Epithelial cell of esophagus (primary cell): ENCODE results near the gene SEC24B.

Experiments used
- DNase-seq: peaks from one replicate; pipeline ENCODE4 v3.0.0; 2010; ENCODE audit warnings: low read depth
- H3K4me3 ChIP-seq: 2 replicates; pipeline ENCODE4 v1.5.1; 2011; ENCODE audit warnings: mild to moderate bottlenecking, low read length, control low read depth
- TF ChIP-seq, protein P1 (sequence below): IDR thresholded peaks from 2 replicates; pipeline ENCODE4 v1.5.1; 2011; ENCODE audit warnings: low read depth, mild to moderate bottlenecking, low read length, control low read depth, inconsistent platforms; ENCODE audit not compliant: insufficient read depth; ENCODE audit errors: missing control alignments

SEC24B gene

DNA sequence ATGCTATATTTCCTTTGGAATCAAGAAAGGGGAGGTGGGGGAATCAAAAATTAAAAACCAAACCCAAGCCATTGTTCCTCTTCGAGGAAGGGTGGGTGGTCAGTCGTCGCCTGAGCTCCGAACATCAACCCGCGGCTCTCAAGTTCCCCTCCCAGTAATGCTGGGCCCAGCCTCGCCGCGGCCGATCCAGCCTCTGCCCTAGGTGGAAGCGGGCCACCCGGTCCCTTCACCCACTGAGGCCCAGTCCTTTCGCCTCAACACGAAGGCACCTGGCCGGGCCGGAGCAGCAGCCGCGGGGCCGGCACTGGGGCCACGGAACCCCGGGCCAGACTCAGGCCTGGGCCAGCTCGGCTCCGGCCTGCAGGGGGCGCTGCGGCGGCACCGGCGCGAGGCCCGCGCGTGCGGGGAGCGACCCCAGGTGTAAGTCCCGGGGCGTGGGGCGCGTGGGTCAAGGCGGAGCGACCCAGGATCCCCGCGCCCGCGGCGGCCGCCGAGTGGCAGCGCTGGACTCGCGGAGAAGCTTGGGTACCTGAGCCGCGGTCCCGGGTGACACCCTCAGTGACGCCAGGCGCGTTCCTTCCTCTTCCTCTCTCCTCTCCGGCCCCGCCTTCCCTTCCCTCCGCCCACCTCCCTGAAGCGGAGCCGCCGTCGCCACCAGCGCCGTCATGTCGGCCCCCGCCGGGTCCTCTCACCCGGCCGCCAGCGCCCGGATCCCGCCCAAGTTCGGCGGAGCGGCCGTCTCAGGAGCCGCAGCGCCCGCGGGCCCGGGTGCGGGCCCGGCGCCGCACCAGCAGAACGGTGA, at the start of gene SEC24B:
TSS of gene SEC24B (plus strand) at position 611 of the 802 bp plus-strand sequence. CDS start at position 666, 55 bp downstream.
- H3K4me3 ChIP-seq: peak within 1 kb of the TSS; percentile 82
- DNase-seq: peak; percentile 88
- TF ChIP-seq, protein P1, sequence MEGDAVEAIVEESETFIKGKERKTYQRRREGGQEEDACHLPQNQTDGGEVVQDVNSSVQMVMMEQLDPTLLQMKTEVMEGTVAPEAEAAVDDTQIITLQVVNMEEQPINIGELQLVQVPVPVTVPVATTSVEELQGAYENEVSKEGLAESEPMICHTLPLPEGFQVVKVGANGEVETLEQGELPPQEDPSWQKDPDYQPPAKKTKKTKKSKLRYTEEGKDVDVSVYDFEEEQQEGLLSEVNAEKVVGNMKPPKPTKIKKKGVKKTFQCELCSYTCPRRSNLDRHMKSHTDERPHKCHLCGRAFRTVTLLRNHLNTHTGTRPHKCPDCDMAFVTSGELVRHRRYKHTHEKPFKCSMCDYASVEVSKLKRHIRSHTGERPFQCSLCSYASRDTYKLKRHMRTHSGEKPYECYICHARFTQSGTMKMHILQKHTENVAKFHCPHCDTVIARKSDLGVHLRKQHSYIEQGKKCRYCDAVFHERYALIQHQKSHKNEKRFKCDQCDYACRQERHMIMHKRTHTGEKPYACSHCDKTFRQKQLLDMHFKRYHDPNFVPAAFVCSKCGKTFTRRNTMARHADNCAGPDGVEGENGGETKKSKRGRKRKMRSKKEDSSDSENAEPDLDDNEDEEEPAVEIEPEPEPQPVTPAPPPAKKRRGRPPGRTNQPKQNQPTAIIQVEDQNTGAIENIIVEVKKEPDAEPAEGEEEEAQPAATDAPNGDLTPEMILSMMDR: peak; percentile 31

DNA sequence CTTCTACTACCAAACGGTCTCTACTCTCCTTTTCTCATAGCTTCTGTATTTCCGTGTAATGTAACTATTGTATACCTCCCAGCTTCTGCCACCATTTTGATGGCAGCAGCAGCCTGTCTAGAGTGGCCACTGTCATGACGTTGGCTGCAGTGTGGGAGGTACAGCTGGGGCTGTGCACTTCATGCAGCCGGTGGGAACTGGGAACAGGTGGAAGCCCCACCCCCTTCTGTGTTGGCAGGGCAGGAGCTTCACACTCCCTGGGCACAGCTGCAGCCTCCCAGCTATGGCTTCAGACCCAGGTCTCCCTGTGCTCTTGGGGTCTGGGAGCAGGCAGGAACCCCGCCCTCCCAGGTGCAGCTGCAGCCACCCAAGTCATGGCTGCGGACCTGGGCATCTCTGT, 49.8 kb upstream of the SEC24B start:
- no peak overlapping the region for H3K4me3 ChIP-seq
- no peak for DNase-seq
- TF ChIP-seq, protein P1: no peak

DNA sequence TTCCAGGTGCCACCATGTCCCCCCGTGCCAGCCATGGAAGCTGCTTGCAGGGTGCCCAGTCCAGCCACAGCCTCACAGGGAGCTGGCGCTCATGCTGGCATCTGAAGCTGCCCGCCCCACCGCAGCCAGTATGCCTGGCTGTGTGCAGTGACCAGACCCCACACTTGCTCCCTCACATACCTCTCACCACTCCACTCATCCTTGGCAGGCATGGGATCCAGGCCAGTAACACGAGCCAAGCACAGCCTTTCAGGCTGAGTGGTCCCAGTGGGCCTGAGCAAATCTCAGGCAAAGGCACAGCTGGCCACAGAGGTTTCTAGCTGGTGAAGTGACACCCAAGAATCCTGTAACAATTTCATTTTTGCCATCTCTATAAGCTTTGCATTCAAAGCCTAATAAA, 48.4 kb upstream of the SEC24B start:
- TF ChIP-seq, protein P1: no peak

DNA sequence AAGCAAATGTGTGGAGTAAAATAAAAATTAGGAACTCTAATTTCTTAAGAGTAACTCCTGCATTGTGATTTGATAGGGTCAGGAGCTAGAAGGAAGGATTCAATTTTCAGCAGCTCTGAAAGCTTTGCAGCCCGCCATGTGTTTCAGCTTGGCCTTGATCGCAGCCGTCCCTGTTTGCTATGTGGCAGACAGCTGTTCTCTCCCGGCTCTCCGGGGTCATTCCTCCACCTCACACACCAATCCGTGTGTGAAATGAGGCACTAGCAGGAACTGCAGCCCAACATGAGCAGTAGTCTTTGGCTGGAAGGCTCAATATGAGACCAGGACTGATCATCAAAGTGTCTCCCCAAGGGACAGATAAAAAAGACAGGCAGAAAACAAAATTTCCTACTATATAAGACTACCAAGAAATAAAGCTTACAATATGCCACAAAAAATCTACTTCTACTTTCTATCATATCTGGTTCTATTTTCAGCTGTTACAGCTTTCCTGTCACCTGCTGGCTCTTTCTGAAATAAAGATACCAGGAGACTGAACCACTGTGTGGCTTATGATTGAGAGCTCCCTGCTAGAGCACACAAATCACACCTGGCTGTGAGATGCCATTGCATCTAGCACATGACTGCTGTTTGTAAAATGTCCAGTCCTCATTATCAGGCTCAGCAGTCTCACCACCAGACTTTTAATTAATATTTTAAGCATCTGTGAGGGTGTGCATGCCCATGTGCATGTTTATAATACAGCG, 44.1 kb upstream of the SEC24B start:
- no peak overlapping the region for H3K4me3 ChIP-seq
- DNase-seq: no peak
- TF ChIP-seq, protein P1: no peak

More for the DNA sequence above, 48.4 kb upstream of the SEC24B start:
- H3K4me3 ChIP-seq: no peak overlapping the region
- no peak for DNase-seq

DNA sequence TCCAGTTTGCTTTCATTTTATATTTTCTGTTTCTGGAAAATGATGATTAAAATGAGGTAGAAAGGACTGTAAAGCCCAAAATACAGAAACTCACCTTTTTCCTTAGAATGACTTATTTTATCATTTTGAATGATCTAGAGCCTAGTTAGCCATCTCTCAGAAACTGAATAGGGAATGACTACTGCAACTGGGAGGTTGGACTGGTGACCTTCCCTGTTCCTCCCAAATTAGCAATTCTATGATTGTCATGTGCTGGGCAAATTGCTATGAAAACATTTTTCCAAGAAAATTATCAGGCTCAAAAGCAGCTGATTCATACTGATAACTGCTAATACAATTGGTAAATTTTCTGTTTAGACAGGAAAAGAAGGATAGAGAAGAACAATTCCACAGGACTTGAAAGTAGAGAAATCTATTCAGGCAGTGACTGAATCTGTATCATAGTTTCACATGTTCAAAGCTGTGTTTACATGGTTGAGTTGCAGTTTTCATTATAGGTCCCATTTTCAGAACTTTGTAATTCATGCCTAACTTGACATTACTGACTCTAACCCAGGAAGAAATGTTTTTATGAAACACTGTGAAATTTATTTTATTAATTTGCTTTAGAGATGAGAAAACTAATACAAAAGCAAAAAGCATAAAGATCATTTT, 43.4 kb upstream of the SEC24B start:
- TF ChIP-seq, protein P1: no peak
- no peak overlapping the region for H3K4me3 ChIP-seq
- no peak for DNase-seq

DNA sequence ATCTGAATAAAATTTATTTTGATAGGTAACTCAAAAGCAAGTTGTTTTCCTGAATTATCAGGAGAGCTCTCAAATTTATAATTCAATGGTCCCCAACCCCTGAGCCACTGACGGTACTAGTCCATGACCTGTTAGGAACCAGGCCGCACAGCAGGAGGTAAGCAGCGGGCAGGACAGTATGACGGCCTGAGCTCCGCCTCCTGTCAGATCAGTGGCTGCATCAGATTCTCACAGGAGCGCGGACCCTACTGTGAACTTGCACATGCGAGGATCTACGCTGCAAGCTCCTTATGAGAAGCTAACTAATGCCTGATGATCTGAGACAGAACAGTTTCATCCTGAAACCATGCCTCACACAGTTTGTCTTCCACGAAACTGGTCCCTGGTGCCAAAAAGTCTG, 37.9 kb upstream of the SEC24B start:
- TF ChIP-seq, protein P1: no peak
- DNase-seq: no peak
- no peak overlapping the region for H3K4me3 ChIP-seq
